Neutrophil (primary cell): ENCODE measurements around the gene SOX2.

Source experiments
- H3K27ac ChIP-seq: fragments of 200-600 bp; sonication (generic); 2 replicates; pipeline ENCODE4 v1.5.1; 2016; ENCODE audit warnings: mild to moderate bottlenecking, moderate library complexity
- H3K27me3 ChIP-seq: fragments of 200-600 bp; sonication (generic); 2 replicates; pipeline ENCODE4 v1.6.0; 2016; ENCODE audit warnings: mild to moderate bottlenecking
- H3K36me3 ChIP-seq: fragments of 200-600 bp; sonication (generic); 2 replicates; pipeline ENCODE4 v1.5.1; 2017
- H3K4me1 ChIP-seq, 2 experiments: fragments of 200-600 bp in 1 of 2; sonication (generic) in 1 of 2; 1 replicate in 1 of 2; 2 replicates in 1 of 2; pipeline versions ENCODE4 v1.5.1 to v1.6.1; 2013 to 2016; ENCODE audit warnings: low read depth in 1 of 2, low read length in 1 of 2, mild to moderate bottlenecking in 1 of 2, moderate library complexity in 1 of 2; ENCODE audit not compliant: control insufficient read depth in 1 of 2, insufficient read depth in 1 of 2
- H3K4me3 ChIP-seq, 2 experiments: fragments of 200-600 bp in 1 of 2; sonication (generic) in 1 of 2; 1 replicate in 1 of 2; 2 replicates in 1 of 2; pipeline ENCODE4 v1.5.1; 2013 to 2016; ENCODE audit warnings: low read depth in 1 of 2, low read length in 1 of 2, mild to moderate bottlenecking in 1 of 2, moderate library complexity in 1 of 2
- H3K9me3 ChIP-seq: fragments of 200-600 bp; sonication (generic); 2 replicates; pipeline ENCODE4 v1.5.1; 2016
- CTCF ChIP-seq: fragments of 200-600 bp; sonication (generic); IDR thresholded peaks from 2 replicates; pipeline ENCODE4 v1.5.1; 2016; ENCODE audit warnings: antibody characterized with exemption

SOX2 gene

GRCh38 chr3:181711325-181712135 is at the start of gene SOX2:
Gene SOX2, plus strand, starts transcription at chr3:181711925. Its CDS starts 436 bp downstream, at chr3:181712361.
- Histone ChIP-seq H3K27ac (no peak within 1 kb of the TSS), H3K36me3 (no peaks in the 10 kb centered on the region), H3K9me3 (no peaks in the 10 kb centered on the region), H3K4me1 (peaks cover 34 to 35% of the 10 kb centered on the region in 2 experiments), H3K27me3 (peaks cover 100% of the 10 kb centered on the region), H3K4me3 (peak within 1 kb of the TSS; percentile 49 to 59)
- no peak for TF ChIP-seq CTCF

- no peaks in the 10 kb centered on the region for H3K9me3 ChIP-seq
- no peaks in the 10 kb centered on the region for H3K36me3 ChIP-seq
- H3K27me3 ChIP-seq, result peaks cover 22% of the 10 kb centered on the region
- H3K4me3 ChIP-seq, result no peak overlapping the region
- no peak for TF ChIP-seq CTCF
- no peak overlapping the region for H3K27ac ChIP-seq
- H3K4me1 ChIP-seq, result no peaks in the 10 kb centered on the region
These were observed 28.2 kb upstream of the SOX2 start for GRCh38 chr3:181683563-181683962.

DNA sequence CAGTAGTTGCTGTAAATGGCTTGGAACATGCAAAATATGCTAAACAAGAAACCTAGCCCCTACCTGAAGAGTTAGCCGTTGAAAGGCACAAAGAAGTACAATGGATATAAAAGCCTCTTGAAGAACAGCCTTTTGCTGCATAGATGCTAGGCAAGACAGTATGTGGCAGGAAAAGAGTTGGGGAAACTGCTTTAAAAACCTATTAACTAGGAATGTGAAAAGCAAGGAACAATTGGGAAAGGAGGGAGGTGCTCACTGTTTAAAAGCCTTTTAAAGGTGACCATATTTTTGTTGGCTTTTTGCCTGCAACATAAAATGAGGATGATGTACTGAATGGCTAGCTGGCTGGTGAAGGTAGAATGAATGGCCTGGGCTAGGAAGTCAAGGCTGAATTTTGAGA is 24.5 kb upstream of the SOX2 start:
- no peak for TF ChIP-seq CTCF
- Histone ChIP-seq H3K4me3 (no peak overlapping the region), H3K4me1 (peaks cover 0 to 11% of the 10 kb centered on the region in 2 experiments), H3K27ac (no peak overlapping the region), H3K36me3 (no peaks in the 10 kb centered on the region), H3K27me3 (peaks cover 52% of the 10 kb centered on the region), H3K9me3 (no peaks in the 10 kb centered on the region)

DNA sequence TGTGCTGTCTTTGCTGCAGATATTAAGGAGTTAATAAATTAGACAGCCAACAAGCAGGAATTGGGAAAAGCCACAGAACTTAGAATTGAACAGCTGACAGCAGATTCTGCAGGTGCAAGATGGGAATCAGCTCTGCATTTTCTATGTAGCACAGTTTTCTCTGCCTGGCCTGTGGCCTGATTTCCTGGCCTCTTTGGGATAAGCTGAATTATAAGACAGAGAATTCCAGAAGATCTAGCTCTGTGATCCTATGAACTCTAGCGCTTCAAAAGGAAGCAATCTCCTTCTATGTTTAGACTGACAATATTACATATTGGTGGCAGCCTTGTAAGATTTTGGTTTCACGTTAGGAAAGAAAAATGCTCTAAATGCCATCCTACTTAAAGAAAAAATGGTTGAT is 24.0 kb upstream of the SOX2 start:
- no peak for TF ChIP-seq CTCF
- Histone ChIP-seq H3K4me1 (peaks cover 0 to 11% of the 10 kb centered on the region in 2 experiments), H3K9me3 (no peaks in the 10 kb centered on the region), H3K27ac (no peak overlapping the region), H3K36me3 (no peaks in the 10 kb centered on the region), H3K27me3 (peaks cover 57% of the 10 kb centered on the region), H3K4me3 (no peak overlapping the region)

DNA sequence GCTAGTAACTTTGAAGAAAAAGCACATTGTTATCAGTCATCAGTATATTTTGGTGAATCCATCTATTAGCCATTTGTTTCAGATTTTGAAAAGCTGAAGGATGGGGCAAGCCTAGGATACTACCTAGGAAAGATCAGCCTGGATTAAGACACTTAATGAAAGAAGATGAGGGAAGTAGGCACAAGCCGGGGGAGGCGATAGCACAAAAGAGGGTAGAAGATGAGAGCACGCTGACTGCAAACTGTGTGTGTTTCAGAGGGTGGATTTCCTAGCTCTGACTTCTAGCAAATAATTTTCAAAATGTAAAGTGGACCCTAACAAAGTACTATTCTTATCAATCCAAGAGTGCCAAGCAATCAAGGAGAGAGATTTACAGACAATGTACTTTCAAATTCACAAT is 22.2 kb upstream of the SOX2 start:
- peaks cover 0 to 11% of the 10 kb centered on the region in 2 experiments for H3K4me1 ChIP-seq

More for the DNA sequence above, 22.2 kb upstream of the SOX2 start:
- Histone ChIP-seq H3K27me3 (peaks cover 75% of the 10 kb centered on the region), H3K27ac (no peak overlapping the region), H3K4me3 (no peak overlapping the region), H3K9me3 (no peaks in the 10 kb centered on the region), H3K36me3 (no peaks in the 10 kb centered on the region)
- no peak for TF ChIP-seq CTCF
